PC-3 (cell line): ENCODE data around the gene POU2AF2. TPM values are rescaled to one million over a fixed set of nuclear protein-coding genes. Genes with fewer than 3 reads are reported as not detected.

Experiments
- ATAC-seq: fragments of 200-7000 bp; cut with Tn5 transposase; 2 replicates; pipeline ENCODE4 v1.9.1; 2020; ENCODE audit warnings: mild to moderate bottlenecking, moderate library complexity
- BruUV-seq: library from RNA; stranded (reverse); fragments of 400-500 nt; replicated peaks from 2 replicates; lab custom pipeline; 2021; lab: Mats Ljungman, UMichigan
- CTCF ChIA-PET: fragments of 300-600 bp; sonication (Branson Sonifier 250); formaldehyde crosslinking; loops from one replicate; lab custom pipeline; 2022; ENCODE audit warnings: antibody characterized with exemption; lab: Charles Lee
- POLR2A ChIA-PET: fragments of 300-600 bp; sonication (Branson Sonifier 250); formaldehyde crosslinking; loops from one replicate; lab custom pipeline; 2022; ENCODE audit warnings: antibody characterized with exemption; ENCODE audit not compliant: unreplicated experiment; lab: Charles Lee
- DNase-seq: peaks from one replicate; pipeline ENCODE4 v3.0.0-alpha.2; 2015
- H2AFZ ChIP-seq: fragments of 300-600 bp; sonication (generic); 2 replicates; pipeline ENCODE4 v1.6.0; 2016; ENCODE audit warnings: antibody characterized with exemption, low read length
- H3F3A ChIP-seq: fragments of 300-600 bp; sonication (generic); one replicate; pipeline ENCODE4 v1.6.0; 2017; ENCODE audit warnings: antibody characterized with exemption, low read length, control low read depth, mild to moderate bottlenecking; ENCODE audit not compliant: unreplicated experiment
- H3K27ac ChIP-seq: fragments of 300-600 bp; sonication (generic); 2 replicates; pipeline ENCODE4 v1.5.1; 2016; ENCODE audit warnings: mild to moderate bottlenecking, low read length
- H3K27me3 ChIP-seq: fragments of 300-600 bp; sonication (generic); 2 replicates; pipeline ENCODE4 v1.6.1; 2016; ENCODE audit warnings: low read length, mixed read lengths
- H3K36me3 ChIP-seq: fragments of 300-600 bp; sonication (generic); 2 replicates; pipeline ENCODE4 v1.6.1; 2016; ENCODE audit warnings: low read depth, mixed run types, low read length, mixed read lengths
- H3K4me1 ChIP-seq: fragments of 300-600 bp; sonication (generic); 2 replicates; pipeline ENCODE4 v1.5.1; 2016; ENCODE audit warnings: low read length; ENCODE audit not compliant: insufficient read depth
- H3K4me2 ChIP-seq: fragments of 300-600 bp; sonication (generic); 2 replicates; pipeline ENCODE4 v1.6.0; 2016; ENCODE audit warnings: low read length
- H3K4me3 ChIP-seq: fragments of 300-600 bp; sonication (generic); 2 replicates; pipeline ENCODE4 v1.5.1; 2016; ENCODE audit warnings: mild to moderate bottlenecking, low read length, mixed read lengths
- H3K79me2 ChIP-seq: fragments of 300-600 bp; sonication (generic); 2 replicates; pipeline ENCODE4 v1.6.1; 2017; ENCODE audit warnings: low read length, mixed read lengths
- H3K9ac ChIP-seq: fragments of 300-600 bp; sonication (generic); 2 replicates; pipeline ENCODE4 v1.6.0; 2016; ENCODE audit warnings: mild to moderate bottlenecking, low read length
- H3K9me2 ChIP-seq: fragments of 300-600 bp; sonication (generic); replicated peaks from 2 replicates; pipeline ENCODE4 v1.6.1; 2016; ENCODE audit warnings: mixed run types, low read length, mixed read lengths
- H3K9me3 ChIP-seq: fragments of 300-600 bp; sonication (generic); 2 replicates; pipeline ENCODE4 v1.6.1; 2016; ENCODE audit warnings: low read length, mixed read lengths
- H4K20me1 ChIP-seq: fragments of 300-600 bp; sonication (generic); 2 replicates; pipeline ENCODE4 v1.6.1; 2016; ENCODE audit warnings: low read length, mixed read lengths
- EZH2 ChIP-seq: fragments of 300-600 bp; sonication (generic); IDR thresholded peaks from one replicate; pipeline ENCODE4 v1.6.1; 2017; ENCODE audit warnings: antibody characterized with exemption, mild to moderate bottlenecking, low read length; ENCODE audit not compliant: unreplicated experiment
- EZH2phosphoT487 ChIP-seq: fragments of 300-600 bp; sonication (generic); IDR thresholded peaks from 2 replicates; pipeline ENCODE4 v1.6.1; 2018; ENCODE audit warnings: mild to moderate bottlenecking, antibody characterized with exemption, low read length, borderline replicate concordance
- intact Hi-C: fragments of 100-400 bp; cut with micrococcal nuclease; formaldehyde crosslinking; loops from 2 replicates; pipeline ENCODE4 v1.9.0; 2023
- total RNA-seq: library from RNA; depleted of rRNA; stranded (reverse); fragments of >200 nt; gene quantifications from 2 replicates; pipeline ENCODE4 v1.2.3, GENCODE V29; 2014; rRNA removed
- TF ChIP-seq, protein P1 (sequence below): fragments of 300-600 bp; sonication (generic); conservative IDR thresholded peaks from 2 replicates; pipeline ENCODE4 v1.5.1; 2017; ENCODE audit warnings: antibody characterized with exemption, low read depth, mild to moderate bottlenecking, low read length

Gene POU2AF2
- total RNA-seq, 1 experiment from 2014 or later, result not detected

DNA sequence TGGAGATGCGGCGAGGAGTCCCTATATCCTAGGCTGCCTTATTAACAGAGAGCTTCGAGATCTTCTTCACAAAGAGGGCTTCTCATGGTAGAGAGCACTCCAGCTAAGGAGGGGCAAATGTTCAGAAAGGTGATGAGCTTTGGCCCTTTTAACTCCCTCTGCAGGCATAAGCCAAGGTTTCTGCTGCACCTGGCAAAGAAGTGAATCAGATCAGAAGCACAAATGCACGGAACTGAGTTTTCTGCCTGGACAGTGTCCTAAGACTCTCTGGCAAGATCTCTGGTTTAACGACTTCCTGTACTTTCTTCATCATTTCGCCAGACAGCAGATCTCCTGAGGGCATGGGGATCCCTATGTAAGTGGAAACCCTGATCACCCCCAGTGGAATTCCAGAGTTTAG lies 90.0 kb downstream of the POU2AF2 start:
- H3K27ac ChIP-seq, result no peak overlapping the region
- TF ChIP-seq EZH2phosphoT487, result no peak
- TF ChIP-seq, protein P1, sequence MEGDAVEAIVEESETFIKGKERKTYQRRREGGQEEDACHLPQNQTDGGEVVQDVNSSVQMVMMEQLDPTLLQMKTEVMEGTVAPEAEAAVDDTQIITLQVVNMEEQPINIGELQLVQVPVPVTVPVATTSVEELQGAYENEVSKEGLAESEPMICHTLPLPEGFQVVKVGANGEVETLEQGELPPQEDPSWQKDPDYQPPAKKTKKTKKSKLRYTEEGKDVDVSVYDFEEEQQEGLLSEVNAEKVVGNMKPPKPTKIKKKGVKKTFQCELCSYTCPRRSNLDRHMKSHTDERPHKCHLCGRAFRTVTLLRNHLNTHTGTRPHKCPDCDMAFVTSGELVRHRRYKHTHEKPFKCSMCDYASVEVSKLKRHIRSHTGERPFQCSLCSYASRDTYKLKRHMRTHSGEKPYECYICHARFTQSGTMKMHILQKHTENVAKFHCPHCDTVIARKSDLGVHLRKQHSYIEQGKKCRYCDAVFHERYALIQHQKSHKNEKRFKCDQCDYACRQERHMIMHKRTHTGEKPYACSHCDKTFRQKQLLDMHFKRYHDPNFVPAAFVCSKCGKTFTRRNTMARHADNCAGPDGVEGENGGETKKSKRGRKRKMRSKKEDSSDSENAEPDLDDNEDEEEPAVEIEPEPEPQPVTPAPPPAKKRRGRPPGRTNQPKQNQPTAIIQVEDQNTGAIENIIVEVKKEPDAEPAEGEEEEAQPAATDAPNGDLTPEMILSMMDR, result no peak
- no peak for TF ChIP-seq EZH2
- no TSS peak for BruUV-seq
- ChIA-PET POLR2A (no interaction called here), CTCF (no interaction called here)
- H3K27me3 ChIP-seq, result peaks cover 23% of the 10 kb centered on the region; the same call in 1 of the 2 replicates
- H2AFZ ChIP-seq, result no peak overlapping the region
- peak; percentile 25 for DNase-seq
- H3K4me3 ChIP-seq, result no peak overlapping the region
- no peak overlapping the region for H3K9ac ChIP-seq
- no peaks in the 10 kb centered on the region for H3K9me3 ChIP-seq
- H3K4me1 ChIP-seq, result no peaks in the 10 kb centered on the region
- H3K79me2 ChIP-seq, result no peaks in the 10 kb centered on the region
- no peaks in the 10 kb centered on the region for H3K9me2 ChIP-seq
- intact Hi-C loops, result no loop called here
- ATAC-seq, result no peak
- H3F3A ChIP-seq, result no peaks in the 10 kb centered on the region
- no peak overlapping the region for H3K4me2 ChIP-seq
- H4K20me1 ChIP-seq, result no peaks in the 10 kb centered on the region
- H3K36me3 ChIP-seq, result no peaks in the 10 kb centered on the region

Other genes with a start within 250 kb of the POU2AF2 start
- 0.63 TPM in 1 of 2 replicates, not detected in the other for gene POU2AF3, start 52.8 kb downstream of the POU2AF2 start, total RNA-seq
- gene POU2AF1, start 133.6 kb downstream of the POU2AF2 start, total RNA-seq, result not detected in 2 replicates